Pancreas (tissue), 10 donors: ENCODE results near the gene TLR8. TPM values are rescaled to one million over a fixed set of nuclear protein-coding genes. Genes with fewer than 3 reads are reported as not detected.

Source experiments
- ATAC-seq, 4 donors: fragments of 200-7000 bp; cut with Tn5 transposase; one replicate each; pipeline versions ENCODE4 v1.8.0 to v1.9.1; 2020; ENCODE audit warnings: mild to moderate bottlenecking in 4 of 4, moderate library complexity in 4 of 4
- DNase-seq, 6 donors: peaks; one replicate each; pipeline ENCODE4 v3.0.0-alpha.2; 2020
- FAIRE-seq: peaks from 2 replicates; lab custom pipeline; 2012; peaks lifted over from hg19 to GRCh38; lab: Jason Lieb, UNC
- H3K27ac ChIP-seq, 4 donors: fragments of 200-600 bp; sonication (generic); 1 replicate in 3 of 4; 2 replicates in 1 of 4; pipeline versions ENCODE4 v1.5.0 to v1.8.0; 2020
- H3K27me3 ChIP-seq, 4 donors: fragments of 200-600 bp; one replicate each; pipeline ENCODE4 v1.8.0; 2021
- H3K36me3 ChIP-seq, 3 donors: fragments of 200-600 bp; sonication (generic) in 1 of 3; one replicate each; pipeline versions ENCODE4 v1.5.0 to v1.8.0; 2020 to 2021
- H3K4me1 ChIP-seq, 3 donors: fragments of 200-600 bp; one replicate each; pipeline ENCODE4 v1.8.0; 2021
- H3K4me3 ChIP-seq, 4 donors: fragments of 200-600 bp; sonication (generic) in 2 of 4; one replicate each; pipeline versions ENCODE4 v1.5.0 to v1.8.0; 2020 to 2021
- H3K9me3 ChIP-seq, 4 donors: fragments of 200-600 bp; one replicate each; pipeline ENCODE4 v1.8.0; 2021
- CTCF ChIP-seq, 4 donors: fragments of 200-600 bp; sonication (generic) in 3 of 4; IDR thresholded peaks; one replicate each; pipeline versions ENCODE4 v1.5.0 to v1.8.0; 2021; ENCODE audit warnings: antibody characterized with exemption in 4 of 4
- WGBS, 2 donors: extraction: QIAGEN DNeasy Blood & Tissue Kit; methylation state at CpG; one replicate each; pipeline ENCODE4 v1.1.7; 2013; 5-methylcytosine and 5-hydroxymethylcytosine counted together
- intact Hi-C, 3 donors: fragments of 100-400 bp; cut with DNase I; formaldehyde crosslinking; loops; one replicate each; pipeline versions ENCODE4 v1.11.1 to v1.14.2; 2022
- polyA plus RNA-seq, 2 donors: library from polyadenylated mRNA; stranded (reverse); fragments of 200-250 nt; gene quantifications; one replicate each; pipeline ENCODE4 v1.2.3, GENCODE V29; 2013
- total RNA-seq, 6 donors: library from RNA; stranded (reverse); fragmentation: NEBNext Ultra II Directional in 4 of 6; extraction: Animal tissue kit (Norgen Biotek cat#: 25700) in 4 of 6; gene quantifications; one replicate each; pipeline versions ENCODE4 v1.2.1 to v1.2.4, GENCODE V29; 2021 to 2023
- donor health status: healthy with polysubstance abuse.
- donor health status: DM: no; HTN: no; CAD: no; lungs with moderate emphysema.
- donor health status: DM: no; HTN: no; CAD: no.
- donor health status: control.
- donor health status: control.
- donor health status: Bipolar disorder and iron deficiency.
- donor health status: DM: yes; HTN: yes; CAD: no.
- donor health status: DM: no; HTN: no; CAD: no.
- donor health status: DM: no; HTN: no; CAD: no.
- donor health status: DM: yes; HTN: yes; CAD: no.

The TLR8 gene
- total and polyA plus RNA-seq, 8 donors, result 0.04 to 2.0 (median 0.07) TPM

DNA sequence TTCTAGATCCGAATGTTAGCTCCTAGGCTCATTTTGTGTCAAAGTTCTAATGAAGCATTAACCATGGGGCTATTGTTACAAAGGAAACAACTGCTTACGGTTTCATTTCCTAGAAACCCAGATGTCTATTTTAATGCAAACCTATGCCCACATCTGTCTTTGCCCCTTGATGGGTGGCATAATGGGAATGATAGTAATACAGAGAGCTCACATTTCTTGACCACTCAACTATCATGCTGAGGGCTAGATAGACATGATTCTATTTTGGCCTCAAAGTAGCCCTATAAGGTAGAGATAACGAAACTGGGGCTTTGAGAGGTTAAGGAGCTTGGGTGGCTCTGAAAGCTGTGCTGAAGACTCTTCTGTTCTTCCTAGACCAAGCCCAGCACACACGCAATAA is 37.7 kb upstream of the TLR8 start:
- no peak for TF ChIP-seq CTCF (IDR thresholded peaks at IDR 0.05)
- Histone ChIP-seq H3K36me3 (no peaks in the 10 kb centered on the region), H3K27me3 (peaks cover 0 to under 1% (median 0%) of the 10 kb centered on the region in 4 donors), H3K4me1 (no peaks in the 10 kb centered on the region), H3K9me3 (no peaks in the 10 kb centered on the region), H3K4me3 (no peak overlapping the region), H3K27ac (no peak overlapping the region)
- DNase-seq (no peak), FAIRE-seq (no peak), ATAC-seq (no peak)
- intact Hi-C loops, result no loop called here
- WGBS, 2 donors, result 82 to 83% methylated on average over 4 of the region's 4 CpGs

DNA sequence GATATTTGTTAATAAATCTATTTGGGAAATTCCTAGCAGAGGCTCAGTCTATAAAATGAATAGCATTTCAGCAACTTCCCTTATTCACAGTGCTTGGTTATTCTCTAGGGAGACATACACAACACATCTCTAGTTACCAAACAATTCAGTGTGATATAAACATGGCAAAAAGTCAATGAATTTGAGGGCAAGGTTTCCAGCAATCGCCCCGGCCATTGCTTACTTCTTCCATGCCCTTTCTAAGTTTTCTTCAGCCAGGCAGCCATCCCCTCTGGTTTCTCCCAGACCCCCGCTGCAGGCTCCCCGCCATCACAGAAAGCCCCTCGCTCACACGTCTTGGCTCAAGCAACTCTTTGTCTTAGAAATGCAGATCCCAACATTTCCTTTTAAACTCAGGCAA is 35.2 kb upstream of the TLR8 start:
- no peak for DNase-seq
- Histone ChIP-seq H3K9me3 (no peaks in the 10 kb centered on the region), H3K4me3 (no peak overlapping the region), H3K27ac (no peak overlapping the region), H3K4me1 (no peaks in the 10 kb centered on the region), H3K36me3 (no peaks in the 10 kb centered on the region), H3K27me3 (peaks cover 0 to 10% (median 0%) of the 10 kb centered on the region in 4 donors)
- intact Hi-C loops, result no loop called here
- WGBS, 2 donors, result 62 to 68% methylated on average over 6 of the region's 6 CpGs
- peak; percentile 67 for FAIRE-seq
- ATAC-seq, result no peak
- no peak for TF ChIP-seq CTCF (IDR thresholded peaks at IDR 0.05)

GRCh38 chrX:12872741-12873140 is 33.7 kb upstream of the TLR8 start:
- intact Hi-C loops, result no loop called here
- 79 to 84% methylated on average over 4 of the region's 4 CpGs for WGBS, 2 donors
- Histone ChIP-seq H3K4me3 (no peak overlapping the region), H3K27me3 (peaks cover 0 to 11% (median 0%) of the 10 kb centered on the region in 4 donors), H3K4me1 (no peaks in the 10 kb centered on the region), H3K9me3 (no peaks in the 10 kb centered on the region), H3K27ac (no peak overlapping the region), H3K36me3 (no peaks in the 10 kb centered on the region)
- DNase-seq (no peak), FAIRE-seq (no peak), ATAC-seq (no peak)
- no peak for TF ChIP-seq CTCF (IDR thresholded peaks at IDR 0.05)

DNA sequence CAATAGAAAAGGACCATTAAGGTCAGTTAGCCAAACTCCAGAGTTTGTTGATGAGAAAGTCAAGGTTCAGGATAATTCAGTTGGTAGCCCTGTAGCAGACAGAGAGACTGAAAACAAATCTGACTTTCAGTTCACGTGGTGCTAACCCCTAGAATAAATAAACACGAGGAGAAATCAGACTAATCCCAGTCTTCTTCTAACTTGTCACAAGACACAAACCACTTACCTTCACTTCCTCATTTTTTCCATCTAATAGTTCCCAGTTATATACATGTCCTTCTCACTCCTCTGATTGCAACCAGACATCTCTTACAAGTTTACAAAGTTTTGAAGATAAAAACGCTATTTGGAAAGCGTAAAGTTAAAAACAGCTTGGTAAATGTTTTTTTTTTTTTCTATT is 31.8 kb upstream of the TLR8 start:
- DNase-seq (no peak), ATAC-seq (peak in 1 of 4 donors; percentile 32), FAIRE-seq (no peak)
- no peaks in the 10 kb centered on the region for H3K9me3 ChIP-seq
- intact Hi-C loops, result no loop called here
- peaks cover 0 to 11% (median 0%) of the 10 kb centered on the region in 4 donors for H3K27me3 ChIP-seq
- no peak overlapping the region for H3K4me3 ChIP-seq
- H3K27ac ChIP-seq, result no peak overlapping the region
- WGBS, 2 donors, result 22 to 43% methylated on average over 4 of the region's 4 CpGs
- no peak for TF ChIP-seq CTCF (IDR thresholded peaks at IDR 0.05)
- H3K36me3 ChIP-seq, result no peaks in the 10 kb centered on the region
- H3K4me1 ChIP-seq, result no peaks in the 10 kb centered on the region

- Histone ChIP-seq H3K4me1 (no peaks in the 10 kb centered on the region), H3K9me3 (no peaks in the 10 kb centered on the region), H3K27ac (no peak overlapping the region), H3K36me3 (no peaks in the 10 kb centered on the region), H3K27me3 (peaks cover 0 to 17% (median 2%) of the 10 kb centered on the region in 4 donors), H3K4me3 (no peak overlapping the region)
- ATAC-seq (no peak), DNase-seq (no peak), FAIRE-seq (no peak)
- intact Hi-C loops, result no loop called here
- 33 to 44% methylated on average over 8 of the region's 8 CpGs for WGBS, 2 donors
- TF ChIP-seq CTCF (IDR thresholded peaks at IDR 0.05), result no peak
Measured at GRCh38 chrX:12877386-12877785, 29.0 kb upstream of the TLR8 start.
